C4-2B (cell line): ENCODE data around the gene CA10.

Experiments
- CTCF ChIP-seq: fragments of 450-650 bp; conservative IDR thresholded peaks from 2 replicates; pipeline ENCODE4 v1.5.1; 2017; ENCODE audit warnings: mild to moderate bottlenecking
- ZFX ChIP-seq: fragments of 450-650 bp; IDR thresholded peaks from 2 replicates; pipeline ENCODE4 v1.6.1; 2017

GRCh38 chr17:51666971-51667705 lies 491.4 kb downstream of the CA10 start:
- TF ChIP-seq CTCF (no peak), ZFX (no peak)
